Loucy (cell line): ENCODE measurements around the gene RASGEF1B.

ENCODE experiments used
- H2AFZ ChIP-seq: fragments of 200-600 bp; sonication (generic); 2 replicates; pipeline ENCODE4 v1.6.0; 2016; ENCODE audit warnings: antibody characterized with exemption, mild to moderate bottlenecking, low read length, moderate library complexity
- H3F3A ChIP-seq: fragments of 200-600 bp; 2 replicates; pipeline ENCODE4 v1.6.0; 2016; ENCODE audit warnings: antibody characterized with exemption, low read depth, mild to moderate bottlenecking
- H3K27me3 ChIP-seq: fragments of 200-600 bp; sonication (generic); 2 replicates; pipeline ENCODE4 v1.6.1; 2014; ENCODE audit warnings: low read length, mild to moderate bottlenecking; ENCODE audit not compliant: insufficient read depth, poor library complexity, severe bottlenecking
- H3K36me3 ChIP-seq: fragments of 200-600 bp; sonication (generic); 2 replicates; pipeline ENCODE4 v1.6.1; 2016; ENCODE audit warnings: low read length; ENCODE audit not compliant: insufficient read depth
- H3K4me1 ChIP-seq: fragments of 200-600 bp; sonication (generic); 2 replicates; pipeline ENCODE4 v1.5.1; 2014; ENCODE audit warnings: low read length, mild to moderate bottlenecking; ENCODE audit not compliant: insufficient read depth, poor library complexity, severe bottlenecking
- H3K4me2 ChIP-seq: fragments of 200-600 bp; sonication (generic); 2 replicates; pipeline ENCODE4 v1.6.0; 2014; ENCODE audit warnings: antibody characterized with exemption, low read length, low read depth, mild to moderate bottlenecking; ENCODE audit not compliant: poor library complexity, severe bottlenecking
- H3K4me3 ChIP-seq: fragments of 200-600 bp; sonication (generic); 2 replicates; pipeline ENCODE4 v1.5.1; 2014; ENCODE audit warnings: low read length, mild to moderate bottlenecking, mixed read lengths; ENCODE audit not compliant: poor library complexity, severe bottlenecking
- H3K79me2 ChIP-seq: fragments of 200-600 bp; sonication (generic); 2 replicates; pipeline ENCODE4 v1.6.1; 2014; ENCODE audit warnings: low read length; ENCODE audit not compliant: insufficient read depth
- H3K9ac ChIP-seq: fragments of 200-600 bp; sonication (generic); 2 replicates; pipeline ENCODE4 v1.6.0; 2014; ENCODE audit warnings: mild to moderate bottlenecking, low read depth, low read length, moderate library complexity; ENCODE audit not compliant: poor library complexity, severe bottlenecking
- H3K9me2 ChIP-seq: fragments of 200-600 bp; sonication (generic); replicated peaks from 2 replicates; pipeline ENCODE4 v1.6.1; 2016; ENCODE audit warnings: low read depth, low read length, mixed read lengths
- H3K9me3 ChIP-seq: fragments of 200-600 bp; sonication (generic); 2 replicates; pipeline ENCODE4 v1.6.1; 2014; ENCODE audit warnings: mild to moderate bottlenecking, antibody characterized with exemption, low read length, low read depth; ENCODE audit not compliant: insufficient read depth
- H4K20me1 ChIP-seq: fragments of 200-600 bp; sonication (generic); 2 replicates; pipeline ENCODE4 v1.6.0; 2014; ENCODE audit warnings: antibody characterized with exemption, low read length, mild to moderate bottlenecking; ENCODE audit not compliant: insufficient read depth, poor library complexity, severe bottlenecking
- EZH2phosphoT487 ChIP-seq: fragments of 200-600 bp; IDR thresholded peaks from 2 replicates; pipeline ENCODE4 v1.6.1; 2018; ENCODE audit warnings: antibody characterized with exemption, mild to moderate bottlenecking, moderate library complexity, borderline replicate concordance
- TF ChIP-seq, protein P1 (sequence below): fragments of 200-600 bp; sonication (generic); conservative IDR thresholded peaks from 2 replicates; pipeline ENCODE4 v1.5.1; 2014; ENCODE audit warnings: mild to moderate bottlenecking, antibody characterized with exemption, low read length

RASGEF1B gene

DNA sequence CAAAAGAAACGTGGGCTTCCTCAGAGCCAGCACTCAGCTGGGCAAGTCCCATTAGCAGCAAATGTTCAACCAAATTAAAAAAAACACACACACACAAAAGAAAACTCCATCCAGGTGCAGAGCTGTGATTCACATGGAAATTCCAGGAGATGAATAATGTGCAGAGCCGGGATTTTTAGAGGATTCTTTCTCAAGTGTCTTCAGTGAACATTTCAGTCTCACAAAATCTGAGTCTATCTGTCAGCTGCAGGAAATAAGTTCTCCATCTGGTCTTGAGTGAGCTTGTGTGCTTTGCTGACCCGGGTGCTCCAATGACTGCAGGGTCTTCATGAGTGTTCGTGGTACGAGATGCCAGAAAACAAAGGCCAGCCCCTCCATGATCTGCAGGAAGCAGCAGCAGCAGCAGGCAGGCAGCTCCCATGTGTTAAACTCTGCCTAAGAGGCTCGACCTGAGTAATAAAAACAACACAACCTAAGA, 44.3 kb downstream of the RASGEF1B start:
- no peaks in the 10 kb centered on the region for H3F3A ChIP-seq
- no peak overlapping the region for H3K9ac ChIP-seq
- H3K27me3 ChIP-seq, result no peaks in the 10 kb centered on the region
- TF ChIP-seq, protein P1, sequence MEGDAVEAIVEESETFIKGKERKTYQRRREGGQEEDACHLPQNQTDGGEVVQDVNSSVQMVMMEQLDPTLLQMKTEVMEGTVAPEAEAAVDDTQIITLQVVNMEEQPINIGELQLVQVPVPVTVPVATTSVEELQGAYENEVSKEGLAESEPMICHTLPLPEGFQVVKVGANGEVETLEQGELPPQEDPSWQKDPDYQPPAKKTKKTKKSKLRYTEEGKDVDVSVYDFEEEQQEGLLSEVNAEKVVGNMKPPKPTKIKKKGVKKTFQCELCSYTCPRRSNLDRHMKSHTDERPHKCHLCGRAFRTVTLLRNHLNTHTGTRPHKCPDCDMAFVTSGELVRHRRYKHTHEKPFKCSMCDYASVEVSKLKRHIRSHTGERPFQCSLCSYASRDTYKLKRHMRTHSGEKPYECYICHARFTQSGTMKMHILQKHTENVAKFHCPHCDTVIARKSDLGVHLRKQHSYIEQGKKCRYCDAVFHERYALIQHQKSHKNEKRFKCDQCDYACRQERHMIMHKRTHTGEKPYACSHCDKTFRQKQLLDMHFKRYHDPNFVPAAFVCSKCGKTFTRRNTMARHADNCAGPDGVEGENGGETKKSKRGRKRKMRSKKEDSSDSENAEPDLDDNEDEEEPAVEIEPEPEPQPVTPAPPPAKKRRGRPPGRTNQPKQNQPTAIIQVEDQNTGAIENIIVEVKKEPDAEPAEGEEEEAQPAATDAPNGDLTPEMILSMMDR, result no peak
- TF ChIP-seq EZH2phosphoT487, result no peak
- no peaks in the 10 kb centered on the region for H3K9me3 ChIP-seq
- no peaks in the 10 kb centered on the region for H4K20me1 ChIP-seq
- peaks cover 8% of the 10 kb centered on the region; the same call in 1 of the 2 replicates for H3K36me3 ChIP-seq
- H3K4me3 ChIP-seq, result no peak overlapping the region
- H3K79me2 ChIP-seq, result no peaks in the 10 kb centered on the region
- H2AFZ ChIP-seq, result no peak overlapping the region
- H3K4me1 ChIP-seq, result peaks cover 6% of the 10 kb centered on the region
- H3K9me2 ChIP-seq, result no peaks in the 10 kb centered on the region
- no peak overlapping the region for H3K4me2 ChIP-seq

DNA sequence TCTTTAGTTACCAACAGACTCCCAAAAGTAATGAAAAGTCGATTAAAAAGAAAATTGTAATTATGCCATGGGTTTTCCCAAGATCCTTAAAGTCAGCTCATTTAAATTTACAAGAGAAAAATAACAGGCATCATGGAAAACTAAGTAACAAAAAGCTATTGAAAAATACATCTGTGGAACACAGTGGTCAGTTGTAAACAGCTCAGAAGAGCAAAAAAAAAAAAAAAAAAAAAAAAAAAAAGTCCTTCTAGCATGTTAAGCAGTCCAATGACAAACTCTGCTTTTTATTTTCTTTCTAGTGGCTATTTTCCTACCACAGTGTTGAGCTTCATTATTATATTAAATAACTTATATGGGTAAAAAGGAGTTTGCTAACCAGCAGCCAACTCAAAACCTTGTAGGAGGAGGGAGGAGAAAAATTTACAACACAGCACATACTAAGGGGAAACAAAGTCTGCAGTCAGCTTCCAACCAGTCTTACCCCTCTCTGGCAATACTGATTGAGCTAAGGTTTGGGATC, 44.9 kb downstream of the RASGEF1B start:
- H3K9me2 ChIP-seq, result no peaks in the 10 kb centered on the region
- TF ChIP-seq, protein P1, result no peak
- TF ChIP-seq EZH2phosphoT487, result no peak
- H3K4me2 ChIP-seq, result no peak overlapping the region
- H4K20me1 ChIP-seq, result no peaks in the 10 kb centered on the region
- H3K9ac ChIP-seq, result no peak overlapping the region
- H3K36me3 ChIP-seq, result peaks cover 6% of the 10 kb centered on the region; the same call in 1 of the 2 replicates
- no peaks in the 10 kb centered on the region for H3K9me3 ChIP-seq
- no peaks in the 10 kb centered on the region for H3K79me2 ChIP-seq
- no peak overlapping the region for H3K4me3 ChIP-seq
- no peaks in the 10 kb centered on the region for H3K27me3 ChIP-seq
- H3F3A ChIP-seq, result no peaks in the 10 kb centered on the region
- no peak overlapping the region for H2AFZ ChIP-seq
- H3K4me1 ChIP-seq, result peaks cover 9% of the 10 kb centered on the region

GRCh38 chr4:81424816-81425755, 46.6 kb downstream of the RASGEF1B start:
- TF ChIP-seq, protein P1, result no peak
- no peak for TF ChIP-seq EZH2phosphoT487

More at GRCh38 chr4:81424816-81425755, 46.6 kb downstream of the RASGEF1B start:
- Histone ChIP-seq H3K9me3 (no peaks in the 10 kb centered on the region), H4K20me1 (no peaks in the 10 kb centered on the region), H2AFZ (no peak overlapping the region), H3K4me3 (no peak overlapping the region), H3K9me2 (no peaks in the 10 kb centered on the region), H3K79me2 (no peaks in the 10 kb centered on the region), H3K4me1 (peaks cover 15% of the 10 kb centered on the region), H3K27me3 (no peaks in the 10 kb centered on the region), H3K4me2 (no peak overlapping the region), H3F3A (no peaks in the 10 kb centered on the region), H3K9ac (no peak overlapping the region), H3K36me3 (no peaks in the 10 kb centered on the region)
